ENCODE results near the gene PLEKHF1. TPM values are rescaled to one million over a fixed set of nuclear protein-coding genes. Genes with fewer than 3 reads are reported as not detected.

PLEKHF1 gene
- total RNA-seq, 1 experiment from 2014 or later: 5.5 TPM

DNA sequence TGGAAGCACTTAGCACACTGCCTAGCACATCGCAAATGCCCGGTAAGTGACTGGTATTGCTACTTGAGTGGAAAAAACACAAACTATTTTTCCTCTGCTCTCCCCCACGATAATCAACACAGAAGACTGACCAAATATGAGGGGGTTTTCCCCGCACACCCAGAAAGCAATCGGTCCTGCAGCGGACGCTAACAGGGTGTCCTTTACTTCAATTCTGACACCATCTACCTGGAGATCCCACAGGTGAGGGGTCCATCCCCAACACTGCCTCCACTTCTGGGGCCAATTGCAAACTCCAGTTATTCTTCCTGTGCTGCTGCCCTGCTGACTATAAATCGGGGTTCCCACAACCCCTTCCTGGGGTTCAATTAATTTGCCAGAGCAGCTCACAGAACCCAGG is 26.2 kb upstream of the PLEKHF1 start:
- RAD21 ChIA-PET (ENCODE audit: low non-redundant PET in 1 of 2, low total read pairs in 2 of 2, uncharacterized antibody in 2 of 2, unreplicated experiment in 2 of 2): no interaction called here
- peaks cover 7% of the 10 kb centered on the region; the same call in 1 of the 2 replicates for H3K27me3 ChIP-seq (ENCODE audit: insufficient read depth, low read length)
- H3K36me3 ChIP-seq (ENCODE audit: control insufficient read depth in 1 of 2, insufficient read depth in 2 of 2, low read length in 2 of 2): no peaks in the 10 kb centered on the region
- intact Hi-C loops (cut with micrococcal nuclease): no loop called here
- no peak for TF ChIP-seq ZBTB33 (IDR thresholded peaks at IDR 0.05; ENCODE audit: extremely low read depth, insufficient replicate concordance, low read length)
- no peak for TF ChIP-seq POLR2AphosphoS5 (IDR thresholded peaks at IDR 0.05; ENCODE audit: low read depth, low read length)
- no peak for TF ChIP-seq CEBPB (IDR thresholded peaks at IDR 0.05; ENCODE audit: low read depth)
- no peak for TF ChIP-seq SIN3A (IDR thresholded peaks at IDR 0.05; ENCODE audit: low read depth)
- no peak for TF ChIP-seq EZH2phosphoT487 (IDR thresholded peaks at IDR 0.05; ENCODE audit: borderline replicate concordance)
- TF ChIP-seq EGR1 (IDR thresholded peaks at IDR 0.05; ENCODE audit: low read depth): no peak
- TF ChIP-seq, protein P1, sequence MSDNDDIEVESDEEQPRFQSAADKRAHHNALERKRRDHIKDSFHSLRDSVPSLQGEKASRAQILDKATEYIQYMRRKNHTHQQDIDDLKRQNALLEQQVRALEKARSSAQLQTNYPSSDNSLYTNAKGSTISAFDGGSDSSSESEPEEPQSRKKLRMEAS (IDR thresholded peaks at IDR 0.05): no peak
- TF ChIP-seq SP1 (IDR thresholded peaks at IDR 0.05; ENCODE audit: low read depth): no peak
- TF ChIP-seq ELF1 (IDR thresholded peaks at IDR 0.05; ENCODE audit: borderline replicate concordance, low read depth): no peak
- TF ChIP-seq ZFX (IDR thresholded peaks at IDR 0.05): no peak
- TF ChIP-seq JUND (IDR thresholded peaks at IDR 0.05): no peak
- TF ChIP-seq CTCF (IDR thresholded peaks at IDR 0.05 in 2 of 3, conservative IDR thresholded peaks at IDR 0.05 in 1 of 3; ENCODE audit: borderline replicate concordance in 1 of 3, insufficient read depth in 1 of 3, low read depth in 2 of 3, low read length in 2 of 3): no peak
- no peak for TF ChIP-seq YY1 (IDR thresholded peaks at IDR 0.05; ENCODE audit: extremely low read depth, insufficient replicate concordance, low read depth, low read length)
- no peak for TF ChIP-seq POLR2A (IDR thresholded peaks at IDR 0.05; ENCODE audit: borderline replicate concordance, extremely low read depth, insufficient read depth, insufficient read length)
- TF ChIP-seq ZNF274 (IDR thresholded peaks at IDR 0.05; ENCODE audit: low read depth, low read length): no peak
- no peak for TF ChIP-seq TCF7L2 (IDR thresholded peaks at IDR 0.05; ENCODE audit: borderline replicate concordance, extremely low read depth, insufficient read depth, insufficient read length)
- TF ChIP-seq REST (IDR thresholded peaks at IDR 0.05; ENCODE audit: low read depth): no peak
- H2AFZ ChIP-seq (ENCODE audit: low read depth, low read length, poor library complexity, severe bottlenecking): no peak overlapping the region
- DNase-seq (ENCODE audit: low read depth, low spot score) (no peak), ATAC-seq (no peak)
- CTCF ChIA-PET: no interaction called here
- no TSS peak for BruUV-seq (replicated peaks)
- POLR2A ChIA-PET: interaction anchor here (0.6 kb wide), 1 partner anchor 9 kb away, joined by 3 read pairs; no protein-coding TSS in a partner anchor
- H4K20me1 ChIP-seq (ENCODE audit: insufficient read depth): no peaks in the 10 kb centered on the region
- H3K27ac ChIP-seq (ENCODE audit: low read depth, low read length): no peak overlapping the region
- no peaks in the 10 kb centered on the region for H3K9me2 ChIP-seq (ENCODE audit: insufficient read depth)
- no peak overlapping the region for H3K4me2 ChIP-seq (ENCODE audit: low read length)
- no peaks in the 10 kb centered on the region for H3K79me2 ChIP-seq (ENCODE audit: insufficient read depth, low read length)
- H3K9ac ChIP-seq (ENCODE audit: low read length): no peak overlapping the region
- H3K4me1 ChIP-seq (ENCODE audit: control insufficient read depth in 1 of 2, insufficient read depth in 2 of 2, low read length in 2 of 2): no peaks in the 10 kb centered on the region
- no peak overlapping the region for H3K4me3 ChIP-seq (replicated peaks in 1 of 2; ENCODE audit: low read depth in 1 of 2, low read length in 2 of 2)
- no peaks in the 10 kb centered on the region for H3K9me3 ChIP-seq (ENCODE audit: control insufficient read depth in 1 of 2, insufficient read depth in 1 of 2, low read depth in 1 of 2, low read length in 2 of 2)
